ENCODE data around the gene LHFPL2.
"Not testable (repeated sequence)": the region's sequence is repeated elsewhere in the genome, so short reads cannot be mapped to it uniquely, and the experiment has no call there.

Gene LHFPL2

GRCh38 chr5:78671609-78672008 is 23.0 kb upstream of the LHFPL2 start:
- in situ Hi-C loops (cut with MboI; ENCODE audit: low sequenced_read_pairs, unreplicated experiment): no loop called here
- TF ChIP-seq CTCF (IDR thresholded peaks at IDR 0.05; ENCODE audit: borderline replicate concordance, control extremely low read depth, extremely low read depth, insufficient read depth, missing control alignments): no peak
- DNase-seq (ENCODE audit: low spot score): no peak

- TF ChIP-seq CTCF (IDR thresholded peaks at IDR 0.05; ENCODE audit: borderline replicate concordance, control extremely low read depth, extremely low read depth, insufficient read depth, missing control alignments): no peak
- no peak for DNase-seq (ENCODE audit: low spot score)
- in situ Hi-C loops (cut with MboI; ENCODE audit: low sequenced_read_pairs, unreplicated experiment): no loop called here
These were observed 22.2 kb upstream of the LHFPL2 start for GRCh38 chr5:78670701-78671269.

GRCh38 chr5:78669331-78669730 is 20.8 kb upstream of the LHFPL2 start:
- no peak for TF ChIP-seq CTCF (IDR thresholded peaks at IDR 0.05; ENCODE audit: borderline replicate concordance, control extremely low read depth, extremely low read depth, insufficient read depth, missing control alignments)
- no peak for DNase-seq (ENCODE audit: low spot score)
- in situ Hi-C loops (cut with MboI; ENCODE audit: low sequenced_read_pairs, unreplicated experiment): no loop called here

- no peak for DNase-seq (ENCODE audit: low spot score)
- in situ Hi-C loops (cut with MboI; ENCODE audit: low sequenced_read_pairs, unreplicated experiment): no loop called here
- no peak for TF ChIP-seq CTCF (IDR thresholded peaks at IDR 0.05; ENCODE audit: borderline replicate concordance, control extremely low read depth, extremely low read depth, insufficient read depth, missing control alignments)
These were observed 19.0 kb upstream of the LHFPL2 start for GRCh38 chr5:78667461-78668103.

- in situ Hi-C loops (cut with MboI; ENCODE audit: low sequenced_read_pairs, unreplicated experiment); DNase-seq (ENCODE audit: low spot score): not testable (repeated sequence)
These were observed 18.4 kb upstream of the LHFPL2 start for GRCh38 chr5:78666975-78667374.

GRCh38 chr5:78666041-78666444 is 17.5 kb upstream of the LHFPL2 start:
- DNase-seq (ENCODE audit: low spot score): no peak
- no peak for TF ChIP-seq CTCF (IDR thresholded peaks at IDR 0.05; ENCODE audit: borderline replicate concordance, control extremely low read depth, extremely low read depth, insufficient read depth, missing control alignments)
- in situ Hi-C loops (cut with MboI; ENCODE audit: low sequenced_read_pairs, unreplicated experiment): no loop called here

- in situ Hi-C loops (cut with MboI; ENCODE audit: low sequenced_read_pairs, unreplicated experiment): no loop called here
- TF ChIP-seq CTCF (IDR thresholded peaks at IDR 0.05; ENCODE audit: borderline replicate concordance, control extremely low read depth, extremely low read depth, insufficient read depth, missing control alignments): no peak
- DNase-seq (ENCODE audit: low spot score): no peak
These were observed 17.0 kb upstream of the LHFPL2 start for GRCh38 chr5:78665534-78665933.
